G401.6 (cell line): ENCODE data around the gene ITPKA.

ENCODE experiments used
- FAIRE-seq: peaks from 2 replicates; lab custom pipeline; 2012; peaks lifted over from hg19 to GRCh38; lab: Jason Lieb, UNC

Gene ITPKA

DNA sequence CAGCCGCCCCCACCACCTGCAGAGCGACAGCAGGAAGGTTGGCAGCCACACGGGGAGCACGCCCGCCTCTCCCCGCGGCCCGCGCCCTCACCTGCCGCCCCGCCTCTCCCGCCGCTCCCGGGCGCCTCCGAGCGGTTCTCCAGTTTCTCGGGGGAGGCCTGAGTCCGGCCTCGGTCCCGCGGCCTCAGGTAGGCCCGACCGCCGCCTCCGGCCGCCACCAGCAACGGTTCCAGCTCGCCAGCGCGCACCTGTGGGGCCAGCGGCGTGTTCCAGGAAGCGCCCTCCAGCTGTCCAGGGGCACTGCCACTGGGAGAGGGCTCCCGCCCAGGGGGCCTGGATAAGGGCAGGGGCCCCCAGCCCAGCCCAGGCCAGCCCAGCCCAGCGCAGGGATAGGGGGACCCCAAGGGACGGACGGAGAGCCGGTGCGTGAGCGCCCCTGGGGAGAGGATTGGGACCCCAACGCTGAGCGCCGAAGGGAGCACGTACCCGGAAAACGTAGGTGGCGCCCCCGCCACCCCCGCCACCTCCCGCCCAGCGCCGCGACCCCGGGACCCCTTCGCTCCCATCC is 17.7 kb downstream of the ITPKA start:
- no peak for FAIRE-seq

DNA sequence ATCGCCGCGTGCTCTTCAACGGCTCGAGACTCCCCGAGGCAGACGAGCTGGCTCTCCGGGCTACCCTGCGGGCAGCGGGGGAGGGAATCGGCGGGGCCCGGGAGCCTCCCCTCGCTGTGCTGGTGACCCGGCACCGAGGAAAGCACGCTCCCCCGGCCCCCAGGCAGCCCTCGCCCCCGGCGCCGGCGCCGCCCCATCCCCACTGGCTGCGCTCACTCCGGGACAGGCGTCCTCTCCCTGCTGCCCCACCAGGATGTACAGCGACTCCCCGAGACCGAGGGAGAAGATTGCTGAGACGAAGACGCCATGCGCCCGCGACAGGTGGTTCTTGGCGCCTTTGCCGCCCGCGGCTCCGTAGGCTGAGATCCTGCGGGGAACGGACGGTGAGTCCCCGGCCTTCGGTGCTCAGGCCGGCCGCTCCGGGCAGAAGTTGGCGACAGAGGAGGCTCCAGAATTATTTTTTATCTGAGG is 18.3 kb downstream of the ITPKA start:
- no peak for FAIRE-seq

- FAIRE-seq: no peak
These were observed 18.9 kb downstream of the ITPKA start for GRCh38 chr15:41512512-41512939.

DNA sequence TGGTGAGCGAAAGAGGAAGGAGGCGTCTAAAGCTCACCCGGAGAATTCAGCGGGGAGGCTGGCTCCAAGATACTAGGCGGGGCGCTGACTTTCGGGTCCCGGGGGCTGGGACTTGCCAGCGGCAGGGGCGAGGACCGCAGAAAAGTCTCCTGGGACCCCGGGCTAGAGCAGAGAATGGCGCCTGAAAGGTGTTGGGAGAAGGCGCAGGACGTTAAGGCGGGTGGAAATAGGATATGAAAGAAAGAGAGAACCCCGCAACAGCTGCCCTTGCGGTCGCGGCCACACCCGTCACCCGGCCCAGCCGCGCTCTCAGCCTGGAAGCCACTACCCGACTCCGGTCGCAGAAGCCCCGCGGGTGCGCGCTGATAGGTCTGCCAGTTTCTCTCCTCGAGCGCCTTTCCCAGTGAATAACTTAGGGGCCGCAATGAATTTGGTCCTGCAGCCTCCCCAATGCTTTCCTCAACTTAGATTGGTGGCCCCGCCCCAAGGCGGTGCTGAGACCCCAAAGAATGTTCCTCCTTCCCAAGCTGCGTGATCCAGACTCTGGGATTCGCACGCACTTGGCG is 19.3 kb downstream of the ITPKA start:
- no peak for FAIRE-seq

DNA sequence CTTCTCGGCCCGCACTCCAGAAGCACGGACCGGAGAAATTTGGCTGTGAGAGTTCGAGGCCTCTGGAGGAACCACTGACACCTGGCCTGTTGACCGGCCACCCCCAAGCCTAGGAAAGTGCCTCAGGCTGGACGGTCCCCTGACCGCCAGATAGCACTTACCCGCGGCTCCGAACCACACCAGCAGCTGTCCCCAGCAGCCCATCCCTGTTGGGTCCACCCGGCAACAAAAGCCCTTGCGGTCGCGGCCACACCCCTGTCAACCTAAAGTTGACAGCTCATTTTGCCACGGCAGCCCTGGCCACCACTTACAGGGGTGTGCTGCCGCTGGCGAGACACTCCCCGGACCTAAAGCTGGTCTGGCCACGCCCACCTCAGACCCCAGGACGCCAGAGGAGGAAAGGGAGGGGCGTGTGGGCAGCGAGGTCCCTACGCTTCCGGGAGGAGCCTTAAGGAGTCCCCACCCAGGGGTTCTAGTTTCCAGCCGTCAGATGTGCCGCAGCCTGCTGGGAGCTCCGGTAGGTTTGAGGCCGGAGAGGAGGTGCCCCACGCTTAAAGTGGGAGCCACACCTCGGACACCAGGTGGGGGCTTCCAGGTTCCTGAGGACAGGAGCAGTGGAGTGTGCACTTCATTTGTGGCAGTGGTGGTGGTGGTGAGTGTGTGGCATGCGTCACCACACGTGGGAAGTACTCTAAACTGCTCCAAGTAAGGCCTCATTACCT is 20.0 kb downstream of the ITPKA start, which contains the start of gene LTK:
Gene LTK (minus strand): TSS at position 322 of the 722 bp plus-strand sequence. CDS start 118 bp downstream, at position 204.
- FAIRE-seq: no peak

GRCh38 chr15:41517895-41518449 is 24.3 kb downstream of the ITPKA start:
- no peak for FAIRE-seq

DNA sequence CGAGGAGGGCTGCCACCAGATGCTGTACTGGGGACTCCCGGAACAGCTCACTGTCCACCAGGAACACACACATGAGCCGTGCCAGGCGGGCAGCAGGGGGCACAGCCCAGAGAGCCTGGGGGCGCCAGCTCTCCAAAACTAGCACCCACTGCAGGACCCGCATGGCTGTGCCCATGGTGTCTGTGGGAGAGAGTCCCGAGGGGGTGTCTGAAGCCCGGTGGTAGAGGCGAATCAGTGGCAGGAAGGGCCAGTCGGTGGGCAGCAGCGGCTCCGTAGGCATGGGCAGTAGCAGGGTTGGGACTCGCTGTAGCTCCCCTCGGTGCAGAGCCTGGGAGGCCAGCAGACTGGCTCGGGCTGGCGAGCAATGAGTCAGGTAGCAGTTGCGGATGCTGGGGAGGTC is 27.0 kb downstream of the ITPKA start:
- no peak for FAIRE-seq

DNA sequence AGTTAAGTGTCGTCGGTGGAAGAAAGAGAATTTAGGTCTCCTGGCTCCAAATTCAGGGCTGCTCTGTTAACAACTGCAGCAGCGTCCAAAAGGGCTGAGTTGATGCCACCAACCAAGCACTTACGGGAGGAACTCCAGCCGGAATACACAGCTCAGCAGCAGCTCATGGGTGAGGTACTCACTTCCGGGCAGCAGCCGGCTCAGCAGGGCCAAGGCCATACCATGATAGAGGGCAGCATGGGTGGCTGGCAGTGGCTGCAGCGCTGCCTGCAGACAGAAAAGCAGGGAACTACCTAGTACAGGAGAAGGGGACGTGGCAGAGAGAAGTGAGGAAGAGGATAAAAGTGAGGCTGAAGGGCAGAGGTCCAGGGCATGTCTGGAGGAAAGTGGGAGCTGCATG is 27.9 kb downstream of the ITPKA start:
- FAIRE-seq: no peak

DNA sequence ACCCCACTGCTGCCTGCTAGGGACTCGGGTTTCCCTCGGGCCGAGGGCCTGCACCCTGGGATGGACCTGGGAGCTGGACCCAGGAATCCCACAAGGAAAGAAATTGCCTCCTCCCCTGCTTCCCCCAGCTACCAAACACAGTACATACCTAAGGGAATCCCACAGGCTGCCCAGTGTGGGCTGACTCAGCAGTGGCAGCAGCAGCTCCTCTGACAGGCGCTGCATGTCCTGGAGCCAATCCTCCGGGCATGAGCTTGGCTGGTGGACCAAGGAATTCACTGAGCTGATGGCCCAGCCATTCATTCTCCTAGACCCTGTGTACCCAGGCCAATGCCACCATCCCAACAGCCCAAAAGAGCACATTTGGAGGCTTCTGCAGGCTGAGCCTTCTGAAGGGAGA is 29.4 kb downstream of the ITPKA start:
- no peak for FAIRE-seq

DNA sequence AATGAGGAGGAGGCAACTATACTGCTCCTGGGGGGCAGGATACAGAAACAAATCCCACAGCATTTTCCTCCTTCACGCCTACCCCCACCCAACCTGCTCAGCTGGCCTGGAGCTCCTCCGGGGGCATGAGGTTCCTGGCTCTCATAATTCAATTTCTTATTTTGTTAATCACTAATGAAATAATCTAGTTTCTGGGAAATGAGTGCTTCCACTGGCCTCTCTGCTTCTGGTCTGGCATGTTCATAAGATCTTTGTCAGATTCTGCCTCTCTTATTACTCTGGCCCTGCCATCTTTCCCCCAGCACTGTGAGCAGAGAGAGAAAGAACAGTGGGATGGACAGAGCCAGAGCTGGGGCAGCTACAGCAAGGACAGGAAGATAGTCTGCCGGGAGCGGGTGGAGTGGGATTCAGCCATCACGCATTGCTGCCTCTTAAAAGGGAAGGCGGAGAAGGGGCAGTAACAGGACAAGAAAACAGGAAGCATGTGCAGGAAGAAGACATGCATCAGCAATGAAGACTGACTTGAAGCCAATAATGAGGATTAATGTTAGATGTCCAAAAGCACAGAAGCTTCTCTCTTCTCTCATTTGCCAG is 36.8 kb downstream of the ITPKA start:
- FAIRE-seq: no peak

DNA sequence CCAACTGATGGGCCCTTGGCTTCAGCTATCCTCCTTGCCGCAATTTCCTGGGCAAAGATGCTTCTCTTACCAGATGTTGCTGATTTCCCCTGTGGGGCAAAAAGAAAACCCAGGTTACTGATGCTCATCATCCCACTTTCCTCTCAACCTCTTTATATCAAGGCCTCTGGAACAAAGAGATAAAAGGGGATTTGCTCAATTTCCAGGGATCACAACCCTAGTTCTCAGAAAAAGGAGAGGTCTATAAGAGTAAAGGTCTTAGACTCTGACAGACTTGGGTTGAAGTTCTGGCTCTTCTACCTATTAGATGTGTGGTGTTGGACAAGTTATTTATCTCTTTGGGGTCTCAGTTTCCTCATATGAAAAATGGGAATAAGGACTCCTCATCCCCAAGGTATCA is 41.9 kb downstream of the ITPKA start:
- FAIRE-seq: no peak

DNA sequence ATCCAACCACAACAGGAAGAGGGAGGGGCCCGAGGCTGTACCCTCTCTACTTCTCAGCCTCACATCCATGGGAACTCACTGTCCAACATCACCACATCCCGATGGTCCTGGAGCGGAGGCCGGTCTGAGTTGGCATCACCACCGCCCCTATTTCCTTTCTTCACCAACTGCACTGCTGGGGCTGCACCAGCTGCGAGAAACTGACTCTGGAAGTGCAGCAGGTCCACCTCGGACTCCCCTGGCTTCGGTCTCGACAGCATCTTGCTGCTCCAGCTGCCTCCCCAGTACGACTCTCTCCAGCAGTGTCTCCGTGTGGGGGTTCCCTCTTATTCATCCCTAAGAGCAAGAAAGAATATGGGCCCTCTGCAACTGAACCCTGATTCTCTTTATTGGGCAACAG is 43.2 kb downstream of the ITPKA start:
- no peak for FAIRE-seq

DNA sequence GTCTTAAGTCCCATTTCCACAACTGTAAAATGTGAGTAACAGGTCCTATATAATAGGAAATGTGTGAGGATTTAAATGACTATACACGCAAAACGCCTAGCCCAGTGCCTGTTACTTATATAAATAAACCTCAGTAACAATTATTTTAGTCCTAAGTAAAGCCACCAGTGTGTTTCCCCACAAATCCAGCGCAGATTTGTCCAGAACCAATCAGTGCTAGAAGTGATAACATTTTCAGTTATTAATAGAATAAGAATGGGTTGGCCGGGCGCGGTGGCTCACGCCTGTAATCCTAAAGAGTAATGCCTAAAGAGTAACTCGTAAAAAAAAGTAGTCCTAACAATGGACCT is 49.8 kb downstream of the ITPKA start:
- no peak for FAIRE-seq

- FAIRE-seq: no peak
These were observed 51.0 kb downstream of the ITPKA start for GRCh38 chr15:41544650-41545015.

DNA sequence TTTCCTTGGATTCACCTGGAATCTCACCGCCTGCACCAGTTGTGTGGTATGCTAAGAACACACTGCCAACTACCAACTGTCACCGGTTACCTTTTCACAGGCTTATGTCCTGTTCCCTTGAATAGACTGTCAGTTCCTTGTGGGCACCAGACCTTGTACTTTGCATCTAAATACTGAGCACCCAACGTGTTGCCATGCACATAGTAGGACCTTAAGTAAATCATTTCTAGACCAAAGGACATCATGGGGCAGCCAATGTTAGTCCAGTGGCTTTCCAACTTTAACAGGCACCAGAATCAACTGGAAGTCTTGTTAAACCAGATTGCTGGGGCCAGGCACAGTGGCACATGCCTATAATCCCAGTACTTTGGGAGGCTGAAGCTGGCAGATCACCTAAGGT is 51.5 kb downstream of the ITPKA start:
- no peak for FAIRE-seq

DNA sequence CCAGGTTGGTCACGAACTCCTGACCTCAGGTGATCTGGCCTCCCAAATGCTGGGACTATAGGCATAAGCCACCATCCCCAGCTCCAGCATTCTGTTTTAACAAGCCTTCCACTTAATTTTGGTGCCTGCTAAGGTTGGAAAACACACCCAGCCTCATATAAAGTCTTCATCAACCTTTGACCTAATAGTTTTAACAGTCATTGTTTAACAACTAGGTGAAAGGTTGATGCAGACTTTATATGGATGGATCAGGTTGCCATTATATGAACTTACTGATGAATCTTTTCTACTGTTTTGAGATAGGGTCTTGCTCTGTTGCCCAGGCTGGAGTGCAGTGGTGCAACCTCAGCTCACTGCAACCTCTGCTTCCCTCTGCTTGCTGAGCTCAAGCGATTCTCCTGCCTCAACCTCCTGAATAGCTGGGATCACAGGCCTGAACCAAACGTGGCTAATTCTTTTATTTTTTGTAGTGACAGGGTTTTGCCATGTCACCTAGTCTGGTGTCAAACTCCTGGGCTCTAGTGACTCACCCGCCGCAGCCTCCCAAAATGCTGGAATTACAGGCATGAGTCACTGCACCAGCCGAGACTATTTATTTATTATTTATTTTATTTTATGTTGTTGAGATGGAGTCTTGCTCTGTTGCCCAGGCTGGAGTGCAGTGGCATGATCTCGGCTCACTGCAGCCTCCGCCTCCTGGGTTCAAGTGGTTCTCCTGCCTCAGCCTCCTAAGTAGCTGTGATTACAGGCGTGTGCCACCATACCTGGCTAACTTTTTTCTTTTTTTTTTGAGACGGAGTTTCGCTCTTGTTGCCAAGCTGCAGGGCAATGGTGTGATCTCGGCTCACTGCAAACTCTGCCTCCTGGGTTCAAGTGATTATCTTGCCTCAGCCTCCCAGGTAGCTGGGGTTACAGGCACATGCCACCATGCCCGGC is 53.4 kb downstream of the ITPKA start:
- FAIRE-seq: no peak

DNA sequence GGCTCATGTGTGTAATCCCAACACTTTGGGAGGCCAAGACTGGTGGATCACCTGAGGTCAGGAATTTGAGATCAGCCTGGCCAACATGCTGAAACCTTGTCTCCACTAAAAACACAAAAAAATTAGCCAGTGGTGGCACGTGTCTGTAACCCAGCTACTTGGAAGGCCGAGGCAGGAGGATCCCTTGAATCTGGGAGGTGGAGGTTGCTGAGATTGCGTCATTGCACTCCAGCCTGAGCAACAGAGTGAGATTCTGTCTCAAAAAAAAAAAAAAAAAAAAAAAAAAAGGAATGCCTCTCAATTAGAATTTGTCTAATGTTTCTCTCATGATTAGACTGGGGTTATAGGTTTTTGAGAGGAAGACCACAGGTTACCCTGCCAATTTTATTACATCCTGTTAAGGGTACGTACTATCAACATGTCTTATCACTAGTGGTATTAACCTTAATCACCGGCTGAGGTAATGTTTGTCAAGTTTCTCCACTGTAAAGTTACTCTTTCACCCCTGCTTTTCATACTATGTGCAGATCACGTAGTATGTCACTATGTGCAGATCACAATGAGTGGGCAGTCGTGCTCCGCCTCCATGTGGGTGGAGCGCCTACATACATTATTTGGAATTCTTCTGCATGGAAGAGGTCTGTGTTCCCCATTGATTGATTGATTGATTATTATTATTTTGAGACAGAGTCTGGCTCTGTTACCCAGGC is 56.5 kb downstream of the ITPKA start:
- FAIRE-seq: no peak
